GDM1 (cell line): ENCODE measurements around the gene THUMPD3.

Source experiments
- DNase-seq: peaks from one replicate; lab custom pipeline; 2025; lab: John Stamatoyannopoulos, UW

Gene THUMPD3

GRCh38 chr3:9352917-9353752 is 9.7 kb upstream of the THUMPD3 start:
- peak; percentile 67 for DNase-seq

- no peak for DNase-seq
Measured at GRCh38 chr3:9361691-9362388, 1.0 kb upstream of the THUMPD3 start.

- no peak for DNase-seq
Measured at GRCh38 chr3:9369508-9369907, 6.7 kb downstream of the THUMPD3 start.

- peak; percentile 36 for DNase-seq
Measured at GRCh38 chr3:9373465-9373864, 10.6 kb downstream of the THUMPD3 start.

GRCh38 chr3:9377981-9378380 is 15.1 kb downstream of the THUMPD3 start:
- no peak for DNase-seq

- no peak for DNase-seq
Measured at GRCh38 chr3:9379327-9379726, 16.5 kb downstream of the THUMPD3 start.

GRCh38 chr3:9380014-9380413 is 17.2 kb downstream of the THUMPD3 start:
- no peak for DNase-seq

- DNase-seq = no peak
Measured at GRCh38 chr3:9384141-9384828, 21.4 kb downstream of the THUMPD3 start.

- DNase-seq = no peak
Measured at GRCh38 chr3:9385187-9386077, 22.6 kb downstream of the THUMPD3 start.

- DNase-seq = no peak
Measured at GRCh38 chr3:9386078-9386459, 23.2 kb downstream of the THUMPD3 start.

- no peak for DNase-seq
Measured at GRCh38 chr3:9386501-9387321, 23.9 kb downstream of the THUMPD3 start.

GRCh38 chr3:9387322-9387655 is 24.4 kb downstream of the THUMPD3 start:
- no peak for DNase-seq

GRCh38 chr3:9388142-9388541 is 25.3 kb downstream of the THUMPD3 start:
- DNase-seq = no peak

- no peak for DNase-seq
Measured at GRCh38 chr3:9388562-9389272, 25.9 kb downstream of the THUMPD3 start.

GRCh38 chr3:9390265-9390888 is 27.5 kb downstream of the THUMPD3 start:
- DNase-seq = no peak

- DNase-seq = no peak
Measured at GRCh38 chr3:9392041-9392440, 29.2 kb downstream of the THUMPD3 start.

- no peak for DNase-seq
Measured at GRCh38 chr3:9395570-9396300, 32.9 kb downstream of the THUMPD3 start.

- DNase-seq = peak; percentile 97
Measured at GRCh38 chr3:9396301-9396631, 33.4 kb downstream of the THUMPD3 start.

- DNase-seq = peak; percentile 99
Measured at GRCh38 chr3:9396632-9397331, 33.9 kb downstream of the THUMPD3 start.
